GM12878 (cell line): Measurements from ENCODE around the gene PDE6C. TPM values are rescaled to one million over a fixed set of nuclear protein-coding genes. Genes with fewer than 3 reads are reported as not detected.

Source experiments
- ATAC-seq: fragments of 200-7000 bp; cut with Tn5 transposase; 3 replicates; pipeline ENCODE4 v1.9.1; 2020; ENCODE audit warnings: mild to moderate bottlenecking, moderate library complexity
- BruUV-seq: library from RNA; stranded (reverse); fragments of 400-500 nt; replicated peaks from 2 replicates; lab custom pipeline; 2021; lab: Mats Ljungman, UMichigan
- CTCF ChIA-PET: fragments of 300-600 bp; sonication (Branson Sonifier 250); formaldehyde crosslinking; extraction: SDS; loops from one replicate; lab custom pipeline; 2021; ENCODE audit warnings: inconsistent platforms; lab: Yijun Ruan, JAX
- POLR2A ChIA-PET: fragments of 350-600 bp; formaldehyde crosslinking; extraction: SDS; loops from one replicate; lab custom pipeline; 2021; ENCODE audit warnings: inconsistent platforms; lab: Charles Lee
- RAD21 ChIA-PET: fragments of 300-600 bp; sonication (Branson Sonifier 250); formaldehyde crosslinking; loops from one replicate; lab custom pipeline; 2023; ENCODE audit warnings: antibody characterized with exemption; ENCODE audit not compliant: unreplicated experiment; lab: Charles Lee
- SMC1A ChIA-PET: fragments of 300-600 bp; sonication (Branson Sonifier 250); formaldehyde crosslinking; loops from one replicate; lab custom pipeline; 2023; ENCODE audit not compliant: unreplicated experiment, uncharacterized antibody; lab: Charles Lee
- DNase-seq: peaks from one replicate; pipeline ENCODE4 v3.0.0-alpha.2; 2011; ENCODE audit warnings: low read depth, low spot score
- FAIRE-seq: peaks from 3 replicates; lab custom pipeline; 2011; peaks lifted over from hg19 to GRCh38; lab: Jason Lieb, UNC
- H2AFZ ChIP-seq: 2 replicates; pipeline ENCODE4 v1.6.0; 2011; ENCODE audit warnings: low read depth, low read length, control low read depth; ENCODE audit not compliant: control insufficient read depth
- H3K27ac ChIP-seq: 2 replicates; pipeline ENCODE4 v1.5.1; 2011; ENCODE audit warnings: control low read depth; ENCODE audit not compliant: control insufficient read depth, insufficient read depth
- H3K27me3 ChIP-seq, 2 experiments: replicated peaks in 1 of 2; 2 replicates each; pipeline versions ENCODE4 v1.6.0 to v1.6.1; 2011; ENCODE audit warnings: low read length in 1 of 2; ENCODE audit not compliant: control insufficient read depth in 2 of 2, insufficient read depth in 2 of 2
- H3K36me3 ChIP-seq, 2 experiments: 2 replicates each; pipeline ENCODE4 v1.5.1; 2011; ENCODE audit warnings: low read length in 1 of 2; ENCODE audit not compliant: control insufficient read depth in 2 of 2, insufficient read depth in 2 of 2
- H3K4me1 ChIP-seq: 2 replicates; pipeline ENCODE4 v1.6.1; 2011; ENCODE audit warnings: mild to moderate bottlenecking, low read length, moderate library complexity, mixed read lengths; ENCODE audit not compliant: control insufficient read depth, insufficient read depth
- H3K4me2 ChIP-seq: 2 replicates; pipeline ENCODE4 v1.6.0; 2011; ENCODE audit warnings: control low read depth; ENCODE audit not compliant: control insufficient read depth, insufficient read depth
- H3K4me3 ChIP-seq: fragments of 200-600 bp; sonication (generic); 2 replicates; pipeline ENCODE4 v1.5.1; 2016
- H3K79me2 ChIP-seq: 2 replicates; pipeline ENCODE4 v1.6.0; 2011; ENCODE audit warnings: low read length; ENCODE audit not compliant: control insufficient read depth, insufficient read depth
- H3K9ac ChIP-seq: 2 replicates; pipeline ENCODE4 v1.8.0; 2011; ENCODE audit warnings: low read length, control low read depth, mixed read lengths; ENCODE audit not compliant: control insufficient read depth, insufficient read depth
- H3K9me3 ChIP-seq: replicated peaks from 3 replicates; pipeline ENCODE4 v1.5.1; 2011; ENCODE audit warnings: mild to moderate bottlenecking, low read length; ENCODE audit not compliant: control insufficient read depth, insufficient read depth
- H4K20me1 ChIP-seq: 2 replicates; pipeline ENCODE4 v1.6.0; 2011; ENCODE audit not compliant: control insufficient read depth, insufficient read depth
- EED ChIP-seq: sonication (generic); IDR thresholded peaks from 2 replicates; pipeline ENCODE4 v1.6.1; 2016; ENCODE audit warnings: antibody characterized with exemption, low read depth
- EZH2 ChIP-seq: IDR thresholded peaks from 2 replicates; pipeline ENCODE4 v1.6.1; 2012; ENCODE audit warnings: low read depth, mild to moderate bottlenecking, control low read depth, inconsistent platforms, low read length, borderline replicate concordance; ENCODE audit not compliant: control insufficient read depth
- IRF3 ChIP-seq: fragments of 450-650 bp; IDR thresholded peaks from 2 replicates; pipeline ENCODE4 v1.6.1; 2014; ENCODE audit warnings: mild to moderate bottlenecking
- KDM1A ChIP-seq: fragments of 200-600 bp; sonication (generic); IDR thresholded peaks from 2 replicates; pipeline ENCODE4 v1.6.1; 2016; ENCODE audit warnings: borderline replicate concordance
- LARP7 ChIP-seq: fragments of 450-650 bp; IDR thresholded peaks from 2 replicates; pipeline ENCODE4 v1.6.1; 2017; ENCODE audit warnings: mild to moderate bottlenecking
- MEF2A ChIP-seq: IDR thresholded peaks from 2 replicates; pipeline ENCODE4 v1.6.1; 2011; ENCODE audit warnings: low read depth, mild to moderate bottlenecking, low read length, moderate library complexity; ENCODE audit not compliant: insufficient read depth
- NR2C1 ChIP-seq: fragments of 450-650 bp; IDR thresholded peaks from 2 replicates; pipeline ENCODE4 v1.6.1; 2017; ENCODE audit warnings: antibody characterized with exemption, mild to moderate bottlenecking, moderate library complexity
- NRF1 ChIP-seq: conservative IDR thresholded peaks from 2 replicates; pipeline ENCODE4 v1.6.1; 2011; ENCODE audit warnings: mild to moderate bottlenecking, low read depth, low read length, improper control_type of control experiment
- RAD21 ChIP-seq: IDR thresholded peaks from 2 replicates; pipeline ENCODE4 v1.6.1; 2011; ENCODE audit warnings: mild to moderate bottlenecking, low read depth, low read length, moderate library complexity; ENCODE audit not compliant: insufficient read depth
- RELA ChIP-seq: fragments of 450-650 bp; IDR thresholded peaks from 2 replicates; pipeline ENCODE4 v1.8.0; 2014; ENCODE audit warnings: borderline replicate concordance; ENCODE audit not compliant: partially characterized antibody
- SMARCA5 ChIP-seq: fragments of 450-650 bp; IDR thresholded peaks from 2 replicates; pipeline ENCODE4 v1.6.1; 2017; ENCODE audit warnings: mild to moderate bottlenecking
- SPI1 ChIP-seq: IDR thresholded peaks from 2 replicates; pipeline ENCODE4 v1.6.1; 2011; ENCODE audit warnings: low read depth, mild to moderate bottlenecking, low read length, moderate library complexity, borderline replicate concordance; ENCODE audit not compliant: insufficient read depth
- SREBF1 ChIP-seq: IDR thresholded peaks from 2 replicates; pipeline ENCODE4 v1.6.1; 2012; ENCODE audit warnings: mild to moderate bottlenecking, low read length
- WGBS: methylation state at CpG from one replicate; pipeline ENCODE4 v1.1.6; 2016; ENCODE audit warnings: low lambda C conversion rate; ENCODE audit not compliant: insufficient replicate concordance, insufficient coverage; ENCODE audit errors: missing lambda C conversion rate; 5-methylcytosine and 5-hydroxymethylcytosine counted together
- in situ Hi-C: fragments of 300-500 bp; cut with MboI; formaldehyde crosslinking; loops from 9 replicates; pipeline ENCODE4 v1.14.3; 2018; ENCODE audit warnings: mixed read lengths
- intact Hi-C: fragments of 100-400 bp; cut with micrococcal nuclease; formaldehyde crosslinking; loops from one replicate; pipeline ENCODE4 v1.14.2; 2022; ENCODE audit not compliant: unreplicated experiment
- polyA plus RNA-seq, 11 experiments: library from polyadenylated mRNA; depleted of rRNA in 4 of 11; unstranded in 6 of 11; stranded (reverse) in 5 of 11; fragments of >200 nt; fragmentation: Nextera tagmentation in 4 of 11; fragmentation: Illumina TruSeq in 1 of 11; extraction: Ambion mirVana in 4 of 11; extraction: Trizol in 1 of 11; gene quantifications; 1 replicate in 1 of 11; 2 replicates in 10 of 11; pipeline versions ENCODE4 v1.2.1 to v1.2.3, GENCODE V29; 2011 to 2016; ENCODE audit warnings: inconsistent platforms in 2 of 11, missing spikeins in 2 of 11, low read depth in 1 of 11
- total RNA-seq, 4 experiments: library from RNA; depleted of rRNA in 3 of 4; stranded (reverse); fragments of >200 nt in 3 of 4; fragmentation: Illumina TruSeq in 1 of 4; extraction: Trizol in 1 of 4; gene quantifications; 2 replicates each; pipeline versions ENCODE4 v1.2.1 to v1.2.3, GENCODE V29; 2013 to 2021
- TF ChIP-seq, protein P1 (sequence below): fragments of 450-650 bp; IDR thresholded peaks from 2 replicates; pipeline ENCODE4 v1.6.1; 2016; ENCODE audit warnings: mild to moderate bottlenecking, moderate library complexity, borderline replicate concordance
- TF ChIP-seq, protein P2 (sequence below): IDR thresholded peaks from 2 replicates; pipeline ENCODE4 v1.6.1; 2012; ENCODE audit warnings: improper control_type of control experiment, low read depth, low read length; ENCODE audit not compliant: insufficient replicate concordance

The PDE6C gene
- total and polyA plus RNA-seq, 10 of the 15 experiments (the other 5 are each of a cell fraction or from before 2014, with no cell fraction given): not detected

DNA sequence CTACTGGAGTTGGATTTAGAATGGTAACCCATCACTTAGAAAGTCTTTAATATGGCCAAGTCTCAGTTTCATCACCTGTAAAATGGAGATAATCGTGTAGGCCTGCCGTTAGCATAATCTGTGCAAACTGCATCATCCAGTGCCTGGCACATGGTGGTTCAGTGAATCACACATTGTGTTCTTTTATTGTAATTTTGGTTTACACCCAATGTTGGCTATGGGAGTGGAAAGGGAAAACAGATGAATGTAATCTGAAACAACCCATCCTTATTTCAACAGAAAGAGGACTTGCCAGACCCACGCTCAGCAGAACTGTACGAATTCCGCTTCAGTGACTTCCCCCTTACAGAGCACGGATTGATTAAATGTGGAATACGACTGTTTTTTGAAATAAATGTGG lies 27.5 kb downstream of the PDE6C start:
- RAD21 ChIA-PET: no interaction called here
- Histone ChIP-seq H3K27ac (no peak overlapping the region), H3K79me2 (no peaks in the 10 kb centered on the region), H3K36me3 (no peaks in the 10 kb centered on the region), H3K4me2 (no peak overlapping the region), H3K9ac (no peak overlapping the region), H2AFZ (no peak overlapping the region), H3K27me3 (no peaks in the 10 kb centered on the region), H3K9me3 (no peaks in the 10 kb centered on the region), H4K20me1 (no peaks in the 10 kb centered on the region), H3K4me1 (no peaks in the 10 kb centered on the region), H3K4me3 (no peak overlapping the region)
- intact Hi-C loops: no loop called here
- SMC1A ChIA-PET: no interaction called here
- CTCF ChIA-PET: no interaction called here
- BruUV-seq: no TSS peak
- POLR2A ChIA-PET: no interaction called here
- in situ Hi-C loops: no loop called here
- ATAC-seq: no peak
- no peak for FAIRE-seq
- WGBS: 53% methylated on average over 7 of the region's 7 CpGs
- DNase-seq: no peak
- TF ChIP-seq SREBF1 (no peak), SPI1 (no peak), EZH2 (no peak), NRF1 (no peak), LARP7 (no peak), RELA (no peak), IRF3 (no peak), EED (no peak), NR2C1 (no peak), MEF2A (no peak), RAD21 (no peak), SMARCA5 (no peak), KDM1A (no peak)
- TF ChIP-seq, protein P1, sequence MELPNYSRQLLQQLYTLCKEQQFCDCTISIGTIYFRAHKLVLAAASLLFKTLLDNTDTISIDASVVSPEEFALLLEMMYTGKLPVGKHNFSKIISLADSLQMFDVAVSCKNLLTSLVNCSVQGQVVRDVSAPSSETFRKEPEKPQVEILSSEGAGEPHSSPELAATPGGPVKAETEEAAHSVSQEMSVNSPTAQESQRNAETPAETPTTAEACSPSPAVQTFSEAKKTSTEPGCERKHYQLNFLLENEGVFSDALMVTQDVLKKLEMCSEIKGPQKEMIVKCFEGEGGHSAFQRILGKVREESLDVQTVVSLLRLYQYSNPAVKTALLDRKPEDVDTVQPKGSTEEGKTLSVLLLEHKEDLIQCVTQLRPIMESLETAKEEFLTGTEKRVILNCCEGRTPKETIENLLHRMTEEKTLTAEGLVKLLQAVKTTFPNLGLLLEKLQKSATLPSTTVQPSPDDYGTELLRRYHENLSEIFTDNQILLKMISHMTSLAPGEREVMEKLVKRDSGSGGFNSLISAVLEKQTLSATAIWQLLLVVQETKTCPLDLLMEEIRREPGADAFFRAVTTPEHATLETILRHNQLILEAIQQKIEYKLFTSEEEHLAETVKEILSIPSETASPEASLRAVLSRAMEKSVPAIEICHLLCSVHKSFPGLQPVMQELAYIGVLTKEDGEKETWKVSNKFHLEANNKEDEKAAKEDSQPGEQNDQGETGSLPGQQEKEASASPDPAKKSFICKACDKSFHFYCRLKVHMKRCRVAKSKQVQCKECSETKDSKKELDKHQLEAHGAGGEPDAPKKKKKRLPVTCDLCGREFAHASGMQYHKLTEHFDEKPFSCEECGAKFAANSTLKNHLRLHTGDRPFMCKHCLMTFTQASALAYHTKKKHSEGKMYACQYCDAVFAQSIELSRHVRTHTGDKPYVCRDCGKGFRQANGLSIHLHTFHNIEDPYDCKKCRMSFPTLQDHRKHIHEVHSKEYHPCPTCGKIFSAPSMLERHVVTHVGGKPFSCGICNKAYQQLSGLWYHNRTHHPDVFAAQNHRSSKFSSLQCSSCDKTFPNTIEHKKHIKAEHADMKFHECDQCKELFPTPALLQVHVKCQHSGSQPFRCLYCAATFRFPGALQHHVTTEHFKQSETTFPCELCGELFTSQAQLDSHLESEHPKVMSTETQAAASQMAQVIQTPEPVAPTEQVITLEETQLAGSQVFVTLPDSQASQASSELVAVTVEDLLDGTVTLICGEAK: no peak
- TF ChIP-seq, protein P2, sequence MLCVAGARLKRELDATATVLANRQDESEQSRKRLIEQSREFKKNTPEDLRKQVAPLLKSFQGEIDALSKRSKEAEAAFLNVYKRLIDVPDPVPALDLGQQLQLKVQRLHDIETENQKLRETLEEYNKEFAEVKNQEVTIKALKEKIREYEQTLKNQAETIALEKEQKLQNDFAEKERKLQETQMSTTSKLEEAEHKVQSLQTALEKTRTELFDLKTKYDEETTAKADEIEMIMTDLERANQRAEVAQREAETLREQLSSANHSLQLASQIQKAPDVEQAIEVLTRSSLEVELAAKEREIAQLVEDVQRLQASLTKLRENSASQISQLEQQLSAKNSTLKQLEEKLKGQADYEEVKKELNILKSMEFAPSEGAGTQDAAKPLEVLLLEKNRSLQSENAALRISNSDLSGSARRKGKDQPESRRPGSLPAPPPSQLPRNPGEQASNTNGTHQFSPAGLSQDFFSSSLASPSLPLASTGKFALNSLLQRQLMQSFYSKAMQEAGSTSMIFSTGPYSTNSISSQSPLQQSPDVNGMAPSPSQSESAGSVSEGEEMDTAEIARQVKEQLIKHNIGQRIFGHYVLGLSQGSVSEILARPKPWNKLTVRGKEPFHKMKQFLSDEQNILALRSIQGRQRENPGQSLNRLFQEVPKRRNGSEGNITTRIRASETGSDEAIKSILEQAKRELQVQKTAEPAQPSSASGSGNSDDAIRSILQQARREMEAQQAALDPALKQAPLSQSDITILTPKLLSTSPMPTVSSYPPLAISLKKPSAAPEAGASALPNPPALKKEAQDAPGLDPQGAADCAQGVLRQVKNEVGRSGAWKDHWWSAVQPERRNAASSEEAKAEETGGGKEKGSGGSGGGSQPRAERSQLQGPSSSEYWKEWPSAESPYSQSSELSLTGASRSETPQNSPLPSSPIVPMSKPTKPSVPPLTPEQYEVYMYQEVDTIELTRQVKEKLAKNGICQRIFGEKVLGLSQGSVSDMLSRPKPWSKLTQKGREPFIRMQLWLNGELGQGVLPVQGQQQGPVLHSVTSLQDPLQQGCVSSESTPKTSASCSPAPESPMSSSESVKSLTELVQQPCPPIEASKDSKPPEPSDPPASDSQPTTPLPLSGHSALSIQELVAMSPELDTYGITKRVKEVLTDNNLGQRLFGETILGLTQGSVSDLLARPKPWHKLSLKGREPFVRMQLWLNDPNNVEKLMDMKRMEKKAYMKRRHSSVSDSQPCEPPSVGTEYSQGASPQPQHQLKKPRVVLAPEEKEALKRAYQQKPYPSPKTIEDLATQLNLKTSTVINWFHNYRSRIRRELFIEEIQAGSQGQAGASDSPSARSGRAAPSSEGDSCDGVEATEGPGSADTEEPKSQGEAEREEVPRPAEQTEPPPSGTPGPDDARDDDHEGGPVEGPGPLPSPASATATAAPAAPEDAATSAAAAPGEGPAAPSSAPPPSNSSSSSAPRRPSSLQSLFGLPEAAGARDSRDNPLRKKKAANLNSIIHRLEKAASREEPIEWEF: no peak
